H9 (cell line): Measurements from ENCODE around the gene NQO1. TPM values are rescaled to one million over a fixed set of nuclear protein-coding genes. Genes with fewer than 3 reads are reported as not detected.

ENCODE experiments used
- DNase-seq: peaks from one replicate; pipeline ENCODE4 v3.0.0-alpha.2; 2017
- H2AFZ ChIP-seq: one replicate; pipeline ENCODE4 v1.6.1; 2013; ENCODE audit warnings: mild to moderate bottlenecking, low read length, control low read depth, moderate library complexity
- H2AK5ac ChIP-seq: 2 replicates; pipeline ENCODE4 v1.6.1; 2013; ENCODE audit warnings: low read length, control low read depth, mixed read lengths; ENCODE audit not compliant: insufficient read length
- H2BK120ac ChIP-seq: one replicate; pipeline ENCODE4 v1.6.1; 2013; ENCODE audit warnings: low read depth, mild to moderate bottlenecking, low read length, control low read depth, inconsistent platforms; ENCODE audit not compliant: poor library complexity, severe bottlenecking
- H2BK12ac ChIP-seq: 2 replicates; pipeline ENCODE4 v1.6.1; 2013; ENCODE audit warnings: low read length, control low read depth, mixed read lengths, low read depth; ENCODE audit not compliant: insufficient read length
- H2BK15ac ChIP-seq: 2 replicates; pipeline ENCODE4 v1.6.1; 2013; ENCODE audit warnings: low read depth, low read length, control low read depth
- H2BK20ac ChIP-seq: one replicate; pipeline ENCODE4 v1.6.1; 2013; ENCODE audit warnings: low read depth, mild to moderate bottlenecking, low read length, control low read depth, inconsistent platforms; ENCODE audit not compliant: poor library complexity, severe bottlenecking
- H2BK5ac ChIP-seq: 2 replicates; pipeline ENCODE4 v1.6.1; 2013; ENCODE audit warnings: low read length, control low read depth, mixed read lengths; ENCODE audit not compliant: insufficient read length
- H3K14ac ChIP-seq: 2 replicates; pipeline ENCODE4 v1.6.1; 2013; ENCODE audit warnings: low read length, control low read depth; ENCODE audit not compliant: insufficient read depth
- H3K18ac ChIP-seq: 2 replicates; pipeline ENCODE4 v1.6.1; 2013; ENCODE audit warnings: low read depth, mild to moderate bottlenecking, mixed read lengths, low read length, control low read depth; ENCODE audit not compliant: insufficient read length
- H3K23ac ChIP-seq: 2 replicates; pipeline ENCODE4 v1.6.1; 2013; ENCODE audit warnings: low read length, control low read depth, mixed read lengths, low read depth; ENCODE audit not compliant: insufficient read length
- H3K23me2 ChIP-seq: 2 replicates; pipeline ENCODE4 v1.6.1; 2013; ENCODE audit warnings: low read depth, mild to moderate bottlenecking, mixed read lengths, low read length, control low read depth; ENCODE audit not compliant: insufficient read length, poor library complexity, severe bottlenecking
- H3K27ac ChIP-seq: 2 replicates; pipeline ENCODE4 v1.5.1; 2013; ENCODE audit warnings: low read length, control low read depth, mixed read lengths, low read depth; ENCODE audit not compliant: insufficient read length
- H3K27me3 ChIP-seq: 2 replicates; pipeline ENCODE4 v1.6.1; 2013; ENCODE audit warnings: low read length, control low read depth, inconsistent platforms; ENCODE audit not compliant: insufficient read depth
- H3K4ac ChIP-seq: 2 replicates; pipeline ENCODE4 v1.6.1; 2013; ENCODE audit warnings: low read depth, mild to moderate bottlenecking, control low read depth, inconsistent platforms, low read length, moderate library complexity
- H3K4me1 ChIP-seq: 2 replicates; pipeline ENCODE4 v1.6.1; 2013; ENCODE audit warnings: low read length, control low read depth, inconsistent platforms; ENCODE audit not compliant: insufficient read depth
- H3K4me2 ChIP-seq: 2 replicates; pipeline ENCODE4 v1.6.1; 2013; ENCODE audit warnings: low read length, control low read depth, mixed read lengths; ENCODE audit not compliant: insufficient read length, insufficient read depth
- H3K56ac ChIP-seq: 2 replicates; pipeline ENCODE4 v1.6.1; 2013; ENCODE audit warnings: low read depth, mild to moderate bottlenecking, mixed read lengths, low read length, control low read depth; ENCODE audit not compliant: insufficient read length
- H3K79me1 ChIP-seq: 2 replicates; pipeline ENCODE4 v1.6.1; 2013; ENCODE audit warnings: low read depth, mild to moderate bottlenecking, moderate library complexity, low read length, control low read depth, inconsistent platforms; ENCODE audit not compliant: insufficient read depth, poor library complexity, severe bottlenecking
- H3K79me2 ChIP-seq: 2 replicates; pipeline ENCODE4 v1.6.1; 2013; ENCODE audit warnings: low read length, control low read depth, inconsistent platforms; ENCODE audit not compliant: insufficient read depth
- H3K9ac ChIP-seq: 2 replicates; pipeline ENCODE4 v1.6.1; 2013; ENCODE audit warnings: low read length, control low read depth, mixed read lengths; ENCODE audit not compliant: insufficient read length; ENCODE audit errors: extremely low read depth
- H3K9me3 ChIP-seq: one replicate; pipeline ENCODE4 v1.6.1; 2013; ENCODE audit warnings: low read depth, low read length, inconsistent platforms; ENCODE audit not compliant: control insufficient read depth
- H3T11ph ChIP-seq: one replicate; pipeline ENCODE4 v1.6.1; 2013; ENCODE audit warnings: mild to moderate bottlenecking, low read length, control low read depth, inconsistent platforms
- H4K20me1 ChIP-seq: one replicate; pipeline ENCODE4 v1.6.1; 2013; ENCODE audit not compliant: control insufficient read depth, insufficient read length, insufficient read depth
- H4K5ac ChIP-seq: 2 replicates; pipeline ENCODE4 v1.6.1; 2013; ENCODE audit warnings: low read depth, mild to moderate bottlenecking, mixed read lengths, low read length, control low read depth; ENCODE audit not compliant: insufficient read length
- H4K8ac ChIP-seq: replicated peaks from 2 replicates; pipeline ENCODE4 v1.6.1; 2013; ENCODE audit warnings: low read length, control low read depth, mixed read lengths, low read depth; ENCODE audit not compliant: insufficient read length
- H4K91ac ChIP-seq: 2 replicates; pipeline ENCODE4 v1.6.1; 2013; ENCODE audit warnings: low read depth, mild to moderate bottlenecking, moderate library complexity, mixed read lengths, low read length, control low read depth; ENCODE audit not compliant: insufficient read length
- H3K27ac Mint-ChIP-seq, 3 experiments: 2 replicates in 2 of 3; 3 replicates in 1 of 3; pipeline ENCODE4 v1.8.0; 2020 to 2021; ENCODE audit warnings: mixed read lengths in 3 of 3, mild to moderate bottlenecking in 1 of 3, moderate library complexity in 1 of 3
- H3K27me3 Mint-ChIP-seq: 2 replicates; pipeline ENCODE4 v1.8.0; 2021; ENCODE audit warnings: low read depth, mild to moderate bottlenecking, moderate library complexity, mixed read lengths
- H3K36me3 Mint-ChIP-seq, 3 experiments: 2 replicates in 2 of 3; 3 replicates in 1 of 3; pipeline ENCODE4 v1.8.0; 2020 to 2021; ENCODE audit warnings: low read depth in 3 of 3, mixed read lengths in 3 of 3; ENCODE audit not compliant: insufficient read depth in 1 of 3
- H3K4me1 Mint-ChIP-seq, 2 experiments: 2 replicates each; pipeline ENCODE4 v1.8.0; 2020; ENCODE audit warnings: mixed read lengths in 2 of 2
- H3K4me3 Mint-ChIP-seq, 2 experiments: 2 replicates in 1 of 2; 3 replicates in 1 of 2; pipeline ENCODE4 v1.8.0; 2020 to 2021; ENCODE audit warnings: mild to moderate bottlenecking in 2 of 2, mixed read lengths in 2 of 2, moderate library complexity in 1 of 2
- H3K9me3 Mint-ChIP-seq, 2 experiments: 2 replicates in 1 of 2; 3 replicates in 1 of 2; pipeline ENCODE4 v1.8.0; 2020; ENCODE audit warnings: mild to moderate bottlenecking in 2 of 2, mixed read lengths in 2 of 2, moderate library complexity in 1 of 2
- CTCF ChIP-seq: fragments of 200-600 bp; sonication (generic); conservative IDR thresholded peaks from 3 replicates; pipeline ENCODE4 v1.8.0; 2021; ENCODE audit warnings: antibody characterized with exemption, mild to moderate bottlenecking
- WGBS: extraction: QIAGEN DNeasy Blood & Tissue Kit; methylation state at CpG from one replicate; pipeline ENCODE4 v1.1.7; 2013; ENCODE audit warnings: missing lambda C conversion rate, low lambda C conversion rate, mixed read lengths; ENCODE audit not compliant: insufficient read length; ENCODE audit errors: extremely low coverage; 5-methylcytosine and 5-hydroxymethylcytosine counted together
- total RNA-seq: library from RNA; stranded (reverse); gene quantifications from 2 replicates; pipeline ENCODE4 v1.2.1, GENCODE V29; 2021

NQO1 gene
- total RNA-seq, 1 experiment from 2014 or later, result 64.6 TPM

- H3K27ac Mint-ChIP-seq, result no peak overlapping the region; a peak in 1 of 7 replicates
- Histone ChIP-seq H3K9me3 (no peaks in the 10 kb centered on the region), H3K79me1 (no peaks in the 10 kb centered on the region), H3K18ac (no peak overlapping the region), H3K27ac (no peak overlapping the region), H4K8ac (no peak overlapping the region), H2BK5ac (no peak overlapping the region), H3K23ac (no peak overlapping the region), H2AK5ac (no peak overlapping the region), H2BK120ac (no peak overlapping the region), H4K20me1 (no peaks in the 10 kb centered on the region), H2BK20ac (no peak overlapping the region), H2AFZ (no peak overlapping the region), H3K14ac (no peak overlapping the region), H4K5ac (no peak overlapping the region), H3K4me2 (no peak overlapping the region), H3K23me2 (no peaks in the 10 kb centered on the region), H3K79me2 (no peaks in the 10 kb centered on the region), H2BK12ac (no peak overlapping the region), H3K9ac (no peak overlapping the region), H3K56ac (no peak overlapping the region), H3T11ph (no peak overlapping the region), H3K27me3 (no peaks in the 10 kb centered on the region), H3K4me1 (no peaks in the 10 kb centered on the region), H2BK15ac (no peak overlapping the region), H4K91ac (no peak overlapping the region), H3K4ac (no peak overlapping the region)
- TF ChIP-seq CTCF, result no peak
- no CpG with 5 or more reads among the region's 41 CpGs for WGBS
- H3K9me3 Mint-ChIP-seq, result no peaks in the 10 kb centered on the region
- no peak overlapping the region for H3K4me3 Mint-ChIP-seq
- peaks cover 1% of the 10 kb centered on the region; the same call in 1 of the 2 replicates for H3K27me3 Mint-ChIP-seq
- H3K4me1 Mint-ChIP-seq, result no peaks in the 10 kb centered on the region
- peaks cover 49 to 77% (median 67%) of the 10 kb centered on the region in 3 experiments; a peak in 6 of 7 replicates for H3K36me3 Mint-ChIP-seq
- no peak for DNase-seq
Observed at GRCh38 chr16:69741951-69742904, 15.9 kb upstream of the NQO1 start.
